Esophagus (tissue), 2 donors: ENCODE data around the gene CTSC. TPM values are rescaled to one million over a fixed set of nuclear protein-coding genes. Genes with fewer than 3 reads are reported as not detected.

ENCODE experiments used
- H3K27ac ChIP-seq, 2 donors: one replicate each; pipeline ENCODE4 v1.5.1; 2013; ENCODE audit warnings: low read depth in 2 of 2, mild to moderate bottlenecking in 2 of 2, inconsistent platforms in 1 of 2, low read length in 1 of 2, moderate library complexity in 1 of 2
- H3K27me3 ChIP-seq, 2 donors: one replicate each; pipeline ENCODE4 v1.6.1; 2013; ENCODE audit warnings: low read length in 2 of 2, control low read depth in 1 of 2, mild to moderate bottlenecking in 1 of 2; ENCODE audit not compliant: insufficient read depth in 2 of 2, control insufficient read depth in 1 of 2
- H3K36me3 ChIP-seq, 2 donors: one replicate each; pipeline ENCODE4 v1.6.1; 2013; ENCODE audit warnings: low read length in 1 of 2; ENCODE audit not compliant: control insufficient read depth in 2 of 2, insufficient read depth in 2 of 2
- H3K4me1 ChIP-seq, 2 donors: one replicate each; pipeline ENCODE4 v1.6.1; 2013; ENCODE audit warnings: low read length in 1 of 2; ENCODE audit not compliant: control insufficient read depth in 2 of 2, insufficient read depth in 2 of 2
- H3K4me3 ChIP-seq, 2 donors: one replicate each; pipeline ENCODE4 v1.5.1; 2013; ENCODE audit warnings: low read length in 2 of 2, mild to moderate bottlenecking in 2 of 2, low read depth in 1 of 2, moderate library complexity in 1 of 2
- H3K9me3 ChIP-seq, 2 donors: one replicate each; pipeline ENCODE4 v1.6.1; 2013; ENCODE audit warnings: mild to moderate bottlenecking in 2 of 2, low read depth in 1 of 2, low read length in 1 of 2, moderate library complexity in 1 of 2; ENCODE audit not compliant: control insufficient read depth in 2 of 2, insufficient read depth in 1 of 2
- WGBS, 2 donors: extraction: QIAGEN DNeasy Blood & Tissue Kit; methylation state at CpG; one replicate each; pipeline ENCODE4 v1.1.7; 2013; 5-methylcytosine and 5-hydroxymethylcytosine counted together
- polyA plus RNA-seq, 2 donors: library from polyadenylated mRNA; stranded (reverse); fragments of 200-250 nt; gene quantifications; one replicate each; pipeline ENCODE4 v1.2.3, GENCODE V29; 2013
- donor health status: healthy with polysubstance abuse.
- donor health status: Bipolar disorder and iron deficiency.

Gene CTSC
- polyA plus RNA-seq, 2 donors = 33.8 to 35.3 TPM

DNA sequence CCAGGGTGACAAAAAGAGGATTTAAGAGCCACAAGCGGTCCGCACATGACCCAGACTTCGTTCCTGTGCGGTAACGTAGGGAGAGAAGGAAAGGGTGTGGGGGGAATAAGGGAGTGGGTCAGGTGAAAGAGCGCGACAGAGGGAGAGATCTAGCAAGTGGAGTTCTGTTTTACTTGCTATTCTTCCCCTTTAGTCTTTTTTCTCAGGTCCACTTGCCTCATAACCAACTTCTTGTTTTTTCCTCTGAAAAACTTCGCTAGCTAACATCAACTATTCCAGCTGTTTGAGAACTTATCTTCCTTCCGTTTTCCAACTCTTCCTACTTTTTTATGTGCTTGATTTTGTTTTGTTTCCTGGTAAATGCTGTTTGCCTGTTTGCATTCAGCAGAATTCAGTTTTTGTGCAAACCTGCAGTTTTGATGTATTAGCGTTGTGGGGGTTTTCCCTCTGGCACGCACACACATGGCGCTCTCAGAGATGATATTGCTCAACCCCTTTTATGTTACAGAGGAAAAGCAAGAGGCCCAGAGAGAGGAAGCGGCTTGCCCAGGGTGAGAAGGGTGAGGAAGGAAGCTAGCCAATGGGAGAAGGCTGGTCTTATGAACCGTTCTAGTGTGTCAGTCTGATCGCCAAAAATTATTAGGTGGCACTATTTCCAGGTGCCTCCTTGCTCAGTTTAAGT, 592 bp upstream of the CTSC start:
- 1 to 2% methylated on average over 15 of the region's 15 CpGs for WGBS, 2 donors
- Histone ChIP-seq H3K4me3 (peak overlapping the region; percentile 76 to 95), H3K9me3 (no peaks in the 10 kb centered on the region), H3K4me1 (no peaks in the 10 kb centered on the region), H3K27me3 (no peaks in the 10 kb centered on the region), H3K27ac (peak overlapping the region; percentile 84 to 87), H3K36me3 (no peaks in the 10 kb centered on the region)

DNA sequence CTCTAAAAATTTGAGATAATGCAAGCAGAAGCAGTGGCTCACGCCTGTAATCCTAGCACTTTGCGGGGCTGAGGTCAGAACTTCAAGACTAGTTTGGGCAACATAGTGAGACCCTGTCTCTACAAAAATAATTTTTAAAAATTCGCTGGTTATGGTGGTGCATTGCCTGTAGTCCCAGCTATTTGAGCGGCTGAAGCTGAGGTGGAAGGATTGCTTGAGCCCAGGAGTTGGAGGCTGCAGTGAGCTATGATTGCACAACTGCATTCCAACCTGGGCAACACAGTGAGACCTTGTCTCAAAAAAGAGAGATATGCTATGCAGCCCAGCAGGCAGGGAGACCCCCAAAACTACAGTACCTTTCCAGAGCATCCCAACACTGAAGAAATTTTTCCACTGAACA, 2.3 kb downstream of the CTSC start:
- H3K27me3 ChIP-seq = no peaks in the 10 kb centered on the region
- H3K9me3 ChIP-seq = no peaks in the 10 kb centered on the region
- peaks cover 0 to 4% of the 10 kb centered on the region in 2 donors for H3K36me3 ChIP-seq
- no peak overlapping the region for H3K4me3 ChIP-seq
- WGBS, 2 donors = 79% methylated on average over 4 of the region's 4 CpGs
- no peaks in the 10 kb centered on the region for H3K4me1 ChIP-seq
- H3K27ac ChIP-seq = no peak overlapping the region

- Histone ChIP-seq H3K4me3 (peak overlapping the region in 1 of 2 donors; percentile 3), H3K27me3 (no peaks in the 10 kb centered on the region), H3K9me3 (no peaks in the 10 kb centered on the region), H3K36me3 (peaks cover 0 to 4% of the 10 kb centered on the region in 2 donors), H3K4me1 (no peaks in the 10 kb centered on the region), H3K27ac (no peak overlapping the region)
- 87% methylated on average over 2 of the region's 2 CpGs for WGBS, 2 donors
These were observed 3.7 kb downstream of the CTSC start for GRCh38 chr11:88333862-88334261.

- Histone ChIP-seq H3K9me3 (no peaks in the 10 kb centered on the region), H3K27ac (no peak overlapping the region), H3K4me3 (no peak overlapping the region), H3K27me3 (no peaks in the 10 kb centered on the region), H3K36me3 (peaks cover 0 to 4% of the 10 kb centered on the region in 2 donors), H3K4me1 (no peaks in the 10 kb centered on the region)
- WGBS, 2 donors = 52 to 68% methylated on average over 1 of the region's 1 CpG
These were observed 4.7 kb downstream of the CTSC start for GRCh38 chr11:88332851-88333250.

DNA sequence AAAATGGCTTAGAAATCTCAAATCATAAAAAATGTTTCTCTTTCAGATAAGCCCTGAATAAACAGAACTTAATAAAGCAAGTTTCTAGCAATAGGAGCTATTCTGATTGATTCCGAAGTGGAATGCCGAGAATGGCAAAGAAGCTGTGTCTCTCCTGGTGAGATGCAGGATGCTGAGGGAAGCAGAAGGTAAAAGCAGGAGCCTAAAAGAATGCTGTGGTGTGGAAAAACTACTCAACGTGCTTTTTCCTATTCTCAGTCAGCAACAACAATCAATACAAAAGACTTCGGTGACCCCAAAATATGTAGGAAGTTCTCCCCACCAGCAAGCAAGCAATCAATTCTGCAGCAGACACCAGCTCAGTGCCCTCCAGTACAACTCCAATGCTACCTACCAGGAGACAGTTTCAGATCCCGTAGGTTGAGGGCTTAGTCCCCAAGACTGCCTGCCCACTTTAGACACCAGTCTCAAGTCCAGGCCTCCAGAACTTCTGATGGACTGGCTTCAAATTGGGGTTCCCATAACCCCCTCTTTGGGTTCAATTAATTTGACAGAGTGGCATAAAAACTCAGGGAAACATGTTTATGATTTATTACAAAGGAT, 6.6 kb downstream of the CTSC start:
- Histone ChIP-seq H3K36me3 (peaks cover 0 to 6% of the 10 kb centered on the region in 2 donors), H3K27ac (no peak overlapping the region), H3K4me3 (no peak overlapping the region), H3K27me3 (no peaks in the 10 kb centered on the region), H3K9me3 (no peaks in the 10 kb centered on the region), H3K4me1 (no peaks in the 10 kb centered on the region)
- 81 to 92% methylated on average over 5 of the region's 5 CpGs for WGBS, 2 donors

- Histone ChIP-seq H3K27ac (no peak overlapping the region), H3K27me3 (no peaks in the 10 kb centered on the region), H3K9me3 (no peaks in the 10 kb centered on the region), H3K4me1 (no peaks in the 10 kb centered on the region), H3K36me3 (peaks cover 0 to 6% of the 10 kb centered on the region in 2 donors), H3K4me3 (no peak overlapping the region)
- 81 to 89% methylated on average over 8 of the region's 8 CpGs for WGBS, 2 donors
These were observed 7.8 kb downstream of the CTSC start for GRCh38 chr11:88329563-88330250.

GRCh38 chr11:88327462-88328143, 9.9 kb downstream of the CTSC start:
- no peaks in the 10 kb centered on the region for H3K4me1 ChIP-seq
- H3K27me3 ChIP-seq = no peaks in the 10 kb centered on the region
- 58 to 66% methylated on average over 3 of the region's 3 CpGs for WGBS, 2 donors
- H3K4me3 ChIP-seq = no peak overlapping the region
- H3K9me3 ChIP-seq = no peaks in the 10 kb centered on the region
- H3K27ac ChIP-seq = no peak overlapping the region
- peaks cover 0 to 6% of the 10 kb centered on the region in 2 donors for H3K36me3 ChIP-seq

DNA sequence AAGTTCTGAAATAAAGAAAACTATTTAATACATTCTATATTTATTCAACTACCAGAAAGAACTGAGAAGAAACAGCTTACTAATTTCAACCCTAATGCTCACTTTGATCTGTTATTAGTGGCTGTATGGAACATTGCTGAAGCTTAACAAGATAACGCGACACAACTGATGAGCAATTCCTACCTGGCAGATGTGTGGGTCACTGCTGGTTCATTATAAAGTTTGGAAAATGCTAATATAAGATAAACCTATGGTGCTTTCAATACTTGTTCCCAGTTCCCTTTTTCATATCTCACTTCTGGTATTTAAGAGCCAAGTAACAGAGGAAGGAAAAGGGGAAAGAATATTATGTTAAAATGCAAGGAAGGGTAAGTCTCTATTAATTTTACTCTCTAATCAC, 10.5 kb downstream of the CTSC start:
- no peak overlapping the region for H3K27ac ChIP-seq
- 65 to 86% methylated on average over 2 of the region's 2 CpGs for WGBS, 2 donors
- H3K4me1 ChIP-seq = no peaks in the 10 kb centered on the region
- H3K36me3 ChIP-seq = peaks cover 0 to 6% of the 10 kb centered on the region in 2 donors
- no peak overlapping the region for H3K4me3 ChIP-seq
- H3K9me3 ChIP-seq = no peaks in the 10 kb centered on the region
- H3K27me3 ChIP-seq = no peaks in the 10 kb centered on the region

DNA sequence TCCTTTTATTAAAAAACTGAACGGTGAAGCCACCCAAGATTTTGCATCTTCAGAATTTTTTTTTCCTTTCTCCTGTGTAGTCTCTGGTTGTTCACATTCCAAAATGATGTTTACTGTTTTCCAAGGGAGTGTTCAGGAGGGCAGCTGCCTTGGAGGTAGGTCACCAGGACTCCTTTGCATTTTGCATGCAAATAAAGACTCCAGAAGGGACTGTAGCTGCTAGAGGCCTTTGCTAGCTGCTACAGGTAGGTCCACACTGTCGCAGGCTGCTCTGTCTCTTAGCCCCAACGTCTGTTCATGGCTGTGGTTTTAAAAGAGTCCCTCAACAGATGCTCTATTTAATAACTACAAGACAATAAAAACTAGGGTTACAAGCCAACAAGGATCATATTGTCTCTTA, 11.4 kb downstream of the CTSC start:
- Histone ChIP-seq H3K9me3 (no peaks in the 10 kb centered on the region), H3K27ac (peak overlapping the region in 1 of 2 donors; percentile 31), H3K36me3 (peaks cover 0 to 5% of the 10 kb centered on the region in 2 donors), H3K4me1 (no peaks in the 10 kb centered on the region), H3K4me3 (no peak overlapping the region), H3K27me3 (no peaks in the 10 kb centered on the region)
- WGBS, 2 donors = 72 to 80% methylated on average over 3 of the region's 3 CpGs
